Upper lobe of left lung (tissue), 6 donors: ENCODE results near the gene STX8. TPM values are rescaled to one million over a fixed set of nuclear protein-coding genes. Genes with fewer than 3 reads are reported as not detected.

Experiments
- ATAC-seq, 2 donors: fragments of 200-7000 bp; cut with Tn5 transposase; one replicate each; pipeline ENCODE4 v1.9.1; 2022; ENCODE audit warnings: mild to moderate bottlenecking in 2 of 2, moderate library complexity in 2 of 2; ENCODE audit not compliant: low FRiP score in 2 of 2
- DNase-seq, 2 donors: peaks; one replicate each; pipeline ENCODE4 v3.0.0-alpha.2; 2019 to 2020
- H3K27ac ChIP-seq, 4 donors: fragments of 200-600 bp; sonication (generic); one replicate each; pipeline ENCODE4 v1.5.1; 2016 to 2019
- H3K27me3 ChIP-seq, 4 donors: fragments of 200-600 bp; sonication (generic); one replicate each; pipeline ENCODE4 v1.5.1; 2017 to 2019
- H3K36me3 ChIP-seq, 4 donors: fragments of 200-600 bp; sonication (generic); one replicate each; pipeline ENCODE4 v1.5.1; 2016 to 2019
- H3K4me1 ChIP-seq, 4 donors: fragments of 200-600 bp; sonication (generic); one replicate each; pipeline ENCODE4 v1.5.1; 2018 to 2019
- H3K4me3 ChIP-seq, 4 donors: fragments of 200-600 bp; sonication (generic); one replicate each; pipeline ENCODE4 v1.5.1; 2017 to 2019; ENCODE audit warnings: mild to moderate bottlenecking in 2 of 4, moderate library complexity in 1 of 4
- H3K9me3 ChIP-seq, 4 donors: fragments of 200-600 bp; sonication (generic); one replicate each; pipeline ENCODE4 v1.5.1; 2018 to 2019
- CTCF ChIP-seq, 6 experiments: fragments of 450-650 bp in 4 of 6; fragments of 200-600 bp in 2 of 6; sonication (generic) in 2 of 6; IDR thresholded peaks; one replicate each; pipeline ENCODE4 v1.5.1; 2016 to 2019; ENCODE audit warnings: antibody characterized with exemption in 6 of 6
- EP300 ChIP-seq, 4 donors: sonication (generic); formaldehyde crosslinking; IDR thresholded peaks; one replicate each; pipeline ENCODE4 v1.5.1; 2017; ENCODE audit warnings: antibody characterized with exemption in 4 of 4, control low read depth in 2 of 4
- POLR2A ChIP-seq, 4 donors: fragments of 450-650 bp; IDR thresholded peaks; one replicate each; pipeline ENCODE4 v1.5.1; 2016 to 2017; ENCODE audit warnings: antibody characterized with exemption in 4 of 4, mild to moderate bottlenecking in 2 of 4
- POLR2AphosphoS5 ChIP-seq, 2 donors: sonication (generic); formaldehyde crosslinking; IDR thresholded peaks; one replicate each; pipeline ENCODE4 v1.5.1; 2017; ENCODE audit warnings: antibody characterized with exemption in 2 of 2
- WGBS, 2 donors: methylation state at CpG; one replicate each; pipeline ENCODE4 v1.1.5; 2017 to 2018; 5-methylcytosine and 5-hydroxymethylcytosine counted together
- total RNA-seq, 6 donors: library from RNA; depleted of rRNA in 4 of 6; stranded (reverse); fragments of >200 nt in 4 of 6; gene quantifications; one replicate each; pipeline versions ENCODE4 v1.1.0 to v1.2.1, GENCODE V29; 2016 to 2021
- donor health status: DM: no; HTN: no; CAD: no; lungs with moderate emphysema.
- donor health status: DM: no; HTN: yes; CAD: no; lungs with severe emphysema.

Gene STX8
- total RNA-seq, 6 donors from 2014 or later, result 39.2 to 138 (median 52.3) TPM

- Histone ChIP-seq H3K36me3 (no peaks in the 10 kb centered on the region), H3K4me1 (peaks cover 0 to 9% (median 2%) of the 10 kb centered on the region in 4 donors), H3K27ac (peak overlapping the region in 2 of 4 donors; percentile 14 to 45), H3K9me3 (no peaks in the 10 kb centered on the region), H3K4me3 (no peak overlapping the region), H3K27me3 (no peaks in the 10 kb centered on the region)
- WGBS, 2 donors, result 47 to 52% methylated on average over 8 of the region's 8 CpGs
- ATAC-seq (peak; percentile 58 to 80), DNase-seq (no peak)
- no peak for TF ChIP-seq POLR2AphosphoS5 (IDR thresholded peaks at IDR 0.05)
- TF ChIP-seq POLR2A (IDR thresholded peaks at IDR 0.05), result no peak
- no peak for TF ChIP-seq EP300 (IDR thresholded peaks at IDR 0.05)
- TF ChIP-seq CTCF (IDR thresholded peaks at IDR 0.05), result peak; percentile 31 to 62 (median 56)
Measured at GRCh38 chr17:9291912-9292560, 283.6 kb downstream of the STX8 start.

GRCh38 chr17:9290226-9290613 lies 285.4 kb downstream of the STX8 start:
- Histone ChIP-seq H3K36me3 (no peaks in the 10 kb centered on the region), H3K4me1 (peaks cover 0 to 9% (median 2%) of the 10 kb centered on the region in 4 donors), H3K4me3 (no peak overlapping the region), H3K27ac (no peak overlapping the region), H3K9me3 (no peaks in the 10 kb centered on the region), H3K27me3 (no peaks in the 10 kb centered on the region)
- 78 to 85% methylated on average over 7 of the region's 7 CpGs for WGBS, 2 donors
- TF ChIP-seq POLR2AphosphoS5 (IDR thresholded peaks at IDR 0.05) (no peak), CTCF (IDR thresholded peaks at IDR 0.05) (no peak), EP300 (IDR thresholded peaks at IDR 0.05) (no peak), POLR2A (IDR thresholded peaks at IDR 0.05) (no peak)
- ATAC-seq (no peak), DNase-seq (no peak)

GRCh38 chr17:9287306-9287705 lies 288.3 kb downstream of the STX8 start:
- Histone ChIP-seq H3K9me3 (no peaks in the 10 kb centered on the region), H3K4me1 (peaks cover 0 to 6% (median 2%) of the 10 kb centered on the region in 4 donors), H3K36me3 (no peaks in the 10 kb centered on the region), H3K27me3 (no peaks in the 10 kb centered on the region), H3K4me3 (no peak overlapping the region), H3K27ac (no peak overlapping the region)
- 89 to 92% methylated on average over 2 of the region's 2 CpGs for WGBS, 2 donors
- no peak for TF ChIP-seq POLR2A (IDR thresholded peaks at IDR 0.05)
- no peak for TF ChIP-seq POLR2AphosphoS5 (IDR thresholded peaks at IDR 0.05)
- TF ChIP-seq EP300 (IDR thresholded peaks at IDR 0.05), result no peak
- no peak for TF ChIP-seq CTCF (IDR thresholded peaks at IDR 0.05)
- DNase-seq (no peak), ATAC-seq (no peak)

GRCh38 chr17:9286434-9286833 lies 289.2 kb downstream of the STX8 start:
- DNase-seq, result no peak
- no peak for ATAC-seq
- no peak overlapping the region for H3K27ac ChIP-seq
- TF ChIP-seq CTCF (IDR thresholded peaks at IDR 0.05) (no peak), POLR2AphosphoS5 (IDR thresholded peaks at IDR 0.05) (no peak), POLR2A (IDR thresholded peaks at IDR 0.05) (no peak), EP300 (IDR thresholded peaks at IDR 0.05) (no peak)
- H3K4me3 ChIP-seq, result no peak overlapping the region
- H3K36me3 ChIP-seq, result no peaks in the 10 kb centered on the region
- peaks cover 0 to 4% (median 0%) of the 10 kb centered on the region in 4 donors for H3K4me1 ChIP-seq
- no peaks in the 10 kb centered on the region for H3K9me3 ChIP-seq
- no peaks in the 10 kb centered on the region for H3K27me3 ChIP-seq
- WGBS, 2 donors, result 91 to 92% methylated on average over 7 of the region's 7 CpGs
